ENCODE data around the gene FOXRED2.

Gene FOXRED2

GRCh38 chr22:36447632-36448031, 59.2 kb downstream of the FOXRED2 start:
- no peak for TF ChIP-seq CTCF (IDR thresholded peaks at IDR 0.05)
- no peak overlapping the region for H3K27ac ChIP-seq
- DNase-seq (ENCODE audit: low spot score), result no peak

DNA sequence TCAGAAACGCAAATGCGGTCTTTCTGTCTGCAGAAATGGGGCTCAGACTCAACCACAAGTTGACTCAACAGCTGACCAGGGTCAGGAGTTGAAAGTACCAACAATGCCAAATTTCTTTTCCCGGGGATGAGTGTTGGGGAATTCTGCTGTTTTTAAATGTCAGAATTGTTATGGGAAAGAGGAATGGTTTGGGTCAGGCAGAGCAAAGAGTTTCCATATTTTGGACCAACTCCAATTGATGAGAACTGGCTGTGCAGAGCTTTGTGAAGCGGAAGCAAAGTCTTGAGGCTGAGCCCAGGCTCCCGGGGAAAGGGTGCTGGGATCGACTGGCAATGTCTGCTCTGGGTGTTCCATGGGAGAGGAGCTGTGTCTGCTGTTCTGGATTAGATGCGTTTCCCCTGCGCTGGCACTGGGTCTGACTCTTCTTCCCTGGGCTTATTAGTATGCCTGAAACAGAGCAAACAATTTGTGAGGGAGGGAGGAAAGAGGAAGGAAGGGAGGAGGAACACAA, 61.6 kb downstream of the FOXRED2 start:
- no peak for DNase-seq (ENCODE audit: low spot score)
- Histone ChIP-seq H3K27ac (peak overlapping the region in 1 of 2 donors; percentile 77), H3K4me3 (no peak overlapping the region)
- TF ChIP-seq CTCF (IDR thresholded peaks at IDR 0.05), result no peak

More at GRCh38 chr22:36447632-36448031, 59.2 kb downstream of the FOXRED2 start:
- H3K4me3 ChIP-seq, result no peak overlapping the region

DNA sequence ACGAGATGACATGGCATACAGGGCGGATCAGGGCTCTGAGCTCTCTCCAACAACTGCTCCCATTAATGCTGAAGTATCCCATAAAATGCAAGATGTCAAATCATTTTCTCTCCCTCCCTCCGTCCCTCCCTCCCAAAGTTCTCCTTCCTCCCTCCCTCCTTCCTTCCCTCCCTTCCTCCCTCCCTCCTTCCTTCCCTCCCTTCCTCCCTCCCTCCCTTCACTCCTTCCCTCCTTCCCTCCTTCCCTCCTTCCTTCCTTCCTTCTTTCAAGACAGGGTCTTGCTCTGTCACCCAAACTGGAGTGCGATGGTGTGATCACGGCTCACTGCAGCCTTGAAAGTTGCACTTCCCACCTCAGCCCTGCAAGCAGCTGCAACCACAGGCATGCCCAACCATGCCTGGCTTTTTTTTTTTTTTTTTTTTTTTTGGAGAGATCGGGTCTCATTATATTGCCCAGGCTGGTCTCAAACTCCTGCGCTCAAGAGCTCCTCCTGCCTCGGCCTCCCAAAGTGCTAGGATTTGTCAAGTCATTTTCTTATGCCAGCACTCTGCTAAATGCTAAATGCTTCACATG, 63.6 kb downstream of the FOXRED2 start:
- no peak overlapping the region for H3K27ac ChIP-seq
- no peak for DNase-seq (ENCODE audit: low spot score)
- H3K4me3 ChIP-seq, result no peak overlapping the region
- no peak for TF ChIP-seq CTCF (IDR thresholded peaks at IDR 0.05)

GRCh38 chr22:36442506-36443197, 64.2 kb downstream of the FOXRED2 start:
- H3K4me3 ChIP-seq, result no peak overlapping the region
- no peak overlapping the region for H3K27ac ChIP-seq
- no peak for TF ChIP-seq CTCF (IDR thresholded peaks at IDR 0.05)
- no peak for DNase-seq (ENCODE audit: low spot score)

DNA sequence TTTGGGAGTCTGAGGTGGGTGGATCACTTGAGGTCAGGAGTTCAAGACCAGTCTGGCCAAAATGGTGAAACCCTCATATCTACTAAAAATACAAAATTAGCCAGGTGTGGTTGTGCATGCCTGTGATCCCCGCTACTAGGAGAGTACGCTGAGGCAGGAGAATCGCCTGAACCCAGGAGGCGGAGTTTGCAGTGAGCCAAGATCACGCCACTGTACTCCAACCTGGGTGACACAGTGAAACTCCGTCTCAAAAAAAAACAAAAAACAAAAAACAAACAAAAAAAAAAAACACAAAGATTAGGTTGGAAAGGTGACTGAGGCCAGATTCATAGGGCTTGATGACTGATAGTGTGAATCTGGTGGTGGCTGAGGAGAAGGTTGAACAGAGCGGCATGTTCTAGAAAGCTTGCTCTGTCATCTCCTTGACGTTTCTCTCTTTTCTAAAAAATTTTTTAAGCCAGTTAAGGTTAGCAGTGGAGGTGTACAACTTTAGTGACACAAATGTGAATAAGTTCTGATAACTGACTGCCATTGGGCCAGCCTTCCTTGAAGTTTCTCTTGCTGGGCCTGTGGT, 66.3 kb downstream of the FOXRED2 start:
- no peak for DNase-seq (ENCODE audit: low spot score)
- H3K4me3 ChIP-seq, result no peak overlapping the region
- no peak for TF ChIP-seq CTCF (IDR thresholded peaks at IDR 0.05)
- H3K27ac ChIP-seq, result peak overlapping the region; percentile 14 to 64

GRCh38 chr22:36439481-36440271, 67.2 kb downstream of the FOXRED2 start:
- Histone ChIP-seq H3K27ac (peak overlapping the region; percentile 14 to 64), H3K4me3 (no peak overlapping the region)
- DNase-seq (ENCODE audit: low spot score), result no peak
- TF ChIP-seq CTCF (IDR thresholded peaks at IDR 0.05), result no peak

Data from coronary artery (tissue), 2 donors.